Measurements from ENCODE around the gene CHAD.
"Not testable (repeated sequence)": the region's sequence is repeated elsewhere in the genome, so short reads cannot be mapped to it uniquely, and the experiment has no call there.

CHAD gene

GRCh38 chr17:50452630-50453300 lies 15.9 kb downstream of the CHAD start:
- DNase-seq: peak; percentile 68

- no peak for DNase-seq
These were observed 16.6 kb downstream of the CHAD start for GRCh38 chr17:50451943-50452629.

- no peak for DNase-seq
These were observed 20.0 kb downstream of the CHAD start for GRCh38 chr17:50448643-50449042.

GRCh38 chr17:50447870-50448595 lies 20.6 kb downstream of the CHAD start:
- DNase-seq: no peak

- no peak for DNase-seq
These were observed 22.9 kb downstream of the CHAD start for GRCh38 chr17:50445730-50446325.

GRCh38 chr17:50444841-50445715 lies 23.6 kb downstream of the CHAD start:
- DNase-seq: no peak

- DNase-seq: no peak
These were observed 25.1 kb downstream of the CHAD start for GRCh38 chr17:50443505-50443974.

- DNase-seq: no peak
These were observed 27.5 kb downstream of the CHAD start for GRCh38 chr17:50440838-50441829.

- no peak for DNase-seq
These were observed 28.4 kb downstream of the CHAD start for GRCh38 chr17:50440172-50440837.

GRCh38 chr17:50439008-50439407 lies 29.7 kb downstream of the CHAD start:
- no peak for DNase-seq

- no peak for DNase-seq
These were observed 31.3 kb downstream of the CHAD start for GRCh38 chr17:50437409-50437808.

GRCh38 chr17:50432125-50432762 lies 36.4 kb downstream of the CHAD start:
- DNase-seq: no peak

- DNase-seq: no peak
These were observed 37.7 kb downstream of the CHAD start for GRCh38 chr17:50430821-50431618.

- no peak for DNase-seq
These were observed 38.9 kb downstream of the CHAD start for GRCh38 chr17:50429793-50430192.

- no peak for DNase-seq
These were observed 39.8 kb downstream of the CHAD start for GRCh38 chr17:50428831-50429424.

- DNase-seq: not testable (repeated sequence)
These were observed 40.6 kb downstream of the CHAD start for GRCh38 chr17:50428126-50428525.

GRCh38 chr17:50426814-50427787 lies 41.6 kb downstream of the CHAD start:
- peak; percentile 69 for DNase-seq

- no peak for DNase-seq
These were observed 42.3 kb downstream of the CHAD start for GRCh38 chr17:50426472-50426782.

All from suppressor macrophage treated with lipopolysaccharide for 4 hours (primary cell).